ENCODE measurements around the gene CFP. TPM values are rescaled to one million over a fixed set of nuclear protein-coding genes. Genes with fewer than 3 reads are reported as not detected.

Gene CFP
- total RNA-seq, 1 donor from 2014 or later, result 1.1 TPM

- H3K27me3 ChIP-seq (ENCODE audit: insufficient read depth, low read length), result no peaks in the 10 kb centered on the region
- no peak overlapping the region for H3K27ac ChIP-seq (ENCODE audit: low read depth, low read length)
- peaks cover 9% of the 10 kb centered on the region for H3K4me1 ChIP-seq (ENCODE audit: insufficient read depth, low read length)
- H3K4me2 ChIP-seq (ENCODE audit: low read length), result no peak overlapping the region
- no peak overlapping the region for H3K9ac ChIP-seq (ENCODE audit: low read length)
- H3K79me2 ChIP-seq (ENCODE audit: insufficient read depth, low read length), result peaks cover 49% of the 10 kb centered on the region
- peaks cover 40% of the 10 kb centered on the region for H4K20me1 ChIP-seq (ENCODE audit: insufficient read depth, low read length)
- peaks cover 3% of the 10 kb centered on the region for H3K9me3 Mint-ChIP-seq (ENCODE audit: unreplicated experiment)
- H3K4me1 Mint-ChIP-seq (ENCODE audit: low read depth, unreplicated experiment), result peaks cover 16% of the 10 kb centered on the region
- peaks cover 10% of the 10 kb centered on the region for H3K36me3 ChIP-seq (ENCODE audit: insufficient read depth, low read length)
- DNase-seq (ENCODE audit: low read depth) (no peak), FAIRE-seq (peak; percentile 97)
- peaks cover 2% of the 10 kb centered on the region for H3K36me3 Mint-ChIP-seq (ENCODE audit: low read depth, unreplicated experiment)
- H3K27ac Mint-ChIP-seq (ENCODE audit: unreplicated experiment), result no peak overlapping the region
- no peaks in the 10 kb centered on the region for H3K27me3 Mint-ChIP-seq (ENCODE audit: low read depth, unreplicated experiment)
- H2AFZ ChIP-seq (ENCODE audit: low read depth, low read length), result no peak overlapping the region
- TF ChIP-seq EZH2 (IDR thresholded peaks at IDR 0.05; ENCODE audit: insufficient read depth, low read length) (no peak), CTCF (IDR thresholded peaks at IDR 0.05; ENCODE audit: insufficient read depth, low read depth, low read length) (peak; percentile 32)
- no peak overlapping the region for H3K4me3 ChIP-seq (ENCODE audit: insufficient read depth, low read depth, low read length)
- H3K9me3 ChIP-seq (ENCODE audit: insufficient read depth, low read depth, low read length), result no peaks in the 10 kb centered on the region
- H3K4me3 Mint-ChIP-seq (ENCODE audit: unreplicated experiment), result no peak overlapping the region
Measured at GRCh38 chrX:47643926-47644325, 14.2 kb upstream of the CFP start.

- Histone ChIP-seq H3K27ac (ENCODE audit: low read depth, low read length) (no peak overlapping the region), H3K36me3 (ENCODE audit: insufficient read depth, low read length) (peaks cover 12% of the 10 kb centered on the region), H3K9me3 (ENCODE audit: insufficient read depth, low read depth, low read length) (no peaks in the 10 kb centered on the region), H4K20me1 (ENCODE audit: insufficient read depth, low read length) (peaks cover 11% of the 10 kb centered on the region), H3K4me1 (ENCODE audit: insufficient read depth, low read length) (peaks cover 3% of the 10 kb centered on the region), H3K4me3 (ENCODE audit: insufficient read depth, low read depth, low read length) (no peak overlapping the region), H2AFZ (ENCODE audit: low read depth, low read length) (no peak overlapping the region), H3K9ac (ENCODE audit: low read length) (no peak overlapping the region), H3K79me2 (ENCODE audit: insufficient read depth, low read length) (peaks cover 11% of the 10 kb centered on the region), H3K4me2 (ENCODE audit: low read length) (no peak overlapping the region), H3K27me3 (ENCODE audit: insufficient read depth, low read length) (no peaks in the 10 kb centered on the region)
- Mint-ChIP-seq H3K4me1 (ENCODE audit: low read depth, unreplicated experiment) (no peaks in the 10 kb centered on the region), H3K9me3 (ENCODE audit: unreplicated experiment) (peaks cover 3% of the 10 kb centered on the region), H3K27me3 (ENCODE audit: low read depth, unreplicated experiment) (no peaks in the 10 kb centered on the region), H3K4me3 (ENCODE audit: unreplicated experiment) (no peak overlapping the region), H3K36me3 (ENCODE audit: low read depth, unreplicated experiment) (peaks cover 8% of the 10 kb centered on the region), H3K27ac (ENCODE audit: unreplicated experiment) (no peak overlapping the region)
- DNase-seq (ENCODE audit: low read depth) (no peak), FAIRE-seq (no peak)
- TF ChIP-seq EZH2 (IDR thresholded peaks at IDR 0.05; ENCODE audit: insufficient read depth, low read length), result no peak
- TF ChIP-seq CTCF (IDR thresholded peaks at IDR 0.05; ENCODE audit: insufficient read depth, low read depth, low read length), result no peak
Measured at GRCh38 chrX:47638816-47639215, 9.1 kb upstream of the CFP start.

- no peak for FAIRE-seq
- no peak overlapping the region for H3K27ac Mint-ChIP-seq (ENCODE audit: unreplicated experiment)
- H3K36me3 Mint-ChIP-seq (ENCODE audit: low read depth, unreplicated experiment), result peaks cover 8% of the 10 kb centered on the region
- no peaks in the 10 kb centered on the region for H3K79me2 ChIP-seq (ENCODE audit: insufficient read depth, low read length)
- H3K27me3 ChIP-seq (ENCODE audit: insufficient read depth, low read length), result no peaks in the 10 kb centered on the region
- no peak overlapping the region for H3K9ac ChIP-seq (ENCODE audit: low read length)
- H3K4me3 Mint-ChIP-seq (ENCODE audit: unreplicated experiment), result no peak overlapping the region
- peak overlapping the region; percentile 46 for H3K4me2 ChIP-seq (ENCODE audit: low read length)
- no peak overlapping the region for H2AFZ ChIP-seq (ENCODE audit: low read depth, low read length)
- H3K9me3 Mint-ChIP-seq (ENCODE audit: unreplicated experiment), result peaks cover 3% of the 10 kb centered on the region
- H4K20me1 ChIP-seq (ENCODE audit: insufficient read depth, low read length), result peaks cover 4% of the 10 kb centered on the region
- no peak for DNase-seq (ENCODE audit: low read depth)
- TF ChIP-seq EZH2 (IDR thresholded peaks at IDR 0.05; ENCODE audit: insufficient read depth, low read length) (no peak), CTCF (IDR thresholded peaks at IDR 0.05; ENCODE audit: insufficient read depth, low read depth, low read length) (no peak)
- H3K36me3 ChIP-seq (ENCODE audit: insufficient read depth, low read length), result peaks cover 12% of the 10 kb centered on the region
- H3K9me3 ChIP-seq (ENCODE audit: insufficient read depth, low read depth, low read length), result no peaks in the 10 kb centered on the region
- H3K4me1 ChIP-seq (ENCODE audit: insufficient read depth, low read length), result peaks cover 3% of the 10 kb centered on the region
- H3K27me3 Mint-ChIP-seq (ENCODE audit: low read depth, unreplicated experiment), result no peaks in the 10 kb centered on the region
- no peaks in the 10 kb centered on the region for H3K4me1 Mint-ChIP-seq (ENCODE audit: low read depth, unreplicated experiment)
- H3K4me3 ChIP-seq (ENCODE audit: insufficient read depth, low read depth, low read length), result no peak overlapping the region
- no peak overlapping the region for H3K27ac ChIP-seq (ENCODE audit: low read depth, low read length)
Measured at GRCh38 chrX:47637546-47638195, 7.9 kb upstream of the CFP start.
